A549 (cell line): ENCODE data around the gene PLCH1. TPM values are rescaled to one million over a fixed set of nuclear protein-coding genes. Genes with fewer than 3 reads are reported as not detected.

ENCODE experiments used
- ATAC-seq, 2 experiments: fragments of 200-7000 bp in 1 of 2; fragments of >200 bp in 1 of 2; cut with Nextera tagmentation in 1 of 2; cut with Tn5 transposase in 1 of 2; 3 replicates each; pipeline versions ENCODE4 v1.8.0 to v1.9.1; 2018 to 2020; ENCODE audit warnings: mild to moderate bottlenecking in 1 of 2, moderate library complexity in 1 of 2
- CTCF ChIA-PET: fragments of 300-600 bp; sonication (Branson Sonifier 250); formaldehyde crosslinking; extraction: SDS; loops from one replicate; lab custom pipeline; 2021; ENCODE audit warnings: antibody characterized with exemption, inconsistent platforms; lab: Yijun Ruan, JAX
- POLR2A ChIA-PET: fragments of 350-600 bp; formaldehyde crosslinking; extraction: SDS; loops from one replicate; lab custom pipeline; 2021; ENCODE audit warnings: antibody characterized with exemption, inconsistent platforms; lab: Yijun Ruan, JAX
- DNase-seq, 2 experiments: peaks; one replicate each; pipeline versions ENCODE4 v3.0.0 to v3.0.0-alpha.2; 2011 to 2016; ENCODE audit warnings: low read depth in 1 of 2, low spot score in 1 of 2
- FAIRE-seq: peaks from 2 replicates; lab custom pipeline; 2011; peaks lifted over from hg19 to GRCh38; lab: Jason Lieb, UNC
- H3K27ac ChIP-seq, 2 experiments: fragments of >200 bp; sonication (Bioruptor Twin); formaldehyde crosslinking; 3 replicates each; pipeline ENCODE4 v1.5.1; 2016 to 2017
- H3K4me1 ChIP-seq: fragments of >200 bp; sonication (Bioruptor Twin); formaldehyde crosslinking; 3 replicates; pipeline ENCODE4 v1.6.1; 2016
- H3K4me2 ChIP-seq: fragments of >200 bp; sonication (Bioruptor Twin); formaldehyde crosslinking; 3 replicates; pipeline ENCODE4 v1.6.1; 2016
- H3K4me3 ChIP-seq: fragments of >200 bp; sonication (Bioruptor Twin); formaldehyde crosslinking; 3 replicates; pipeline ENCODE4 v1.5.1; 2016
- H3K9me3 ChIP-seq: fragments of >200 bp; sonication (Bioruptor Twin); formaldehyde crosslinking; 3 replicates; pipeline ENCODE4 v1.6.1; 2016
- CBX8 ChIP-seq: fragments of 200-600 bp; sonication (generic); IDR thresholded peaks from 2 replicates; pipeline ENCODE4 v1.6.1; 2016
- CEBPB ChIP-seq, 2 experiments: fragments of >200 bp in 1 of 2; sonication (Bioruptor Twin) in 1 of 2; formaldehyde crosslinking in 1 of 2; IDR thresholded peaks; 2 replicates each; pipeline ENCODE4 v1.6.1; 2012 to 2016
- CHD2 ChIP-seq: fragments of 150-350 bp; IDR thresholded peaks from 2 replicates; pipeline ENCODE4 v1.6.1; 2014; ENCODE audit warnings: low read length; ENCODE audit not compliant: partially characterized antibody
- CTCF ChIP-seq: fragments of >200 bp; sonication (Bioruptor Twin); formaldehyde crosslinking; IDR thresholded peaks from 3 replicates; pipeline ENCODE4 v1.5.1; 2016
- EHMT2 ChIP-seq: fragments of 200-600 bp; sonication (generic); IDR thresholded peaks from 2 replicates; pipeline ENCODE4 v1.6.1; 2016; ENCODE audit warnings: antibody characterized with exemption, low read depth, mild to moderate bottlenecking, moderate library complexity
- FOSB ChIP-seq: fragments of 250-450 bp; sonication (Bioruptor Pico); IDR thresholded peaks from 2 replicates; pipeline ENCODE4 v1.5.0; 2020; ENCODE audit warnings: mild to moderate bottlenecking, moderate library complexity
- FOSL2 ChIP-seq, 2 experiments: fragments of 450-650 bp in 1 of 2; fragments of >200 bp in 1 of 2; sonication (Bioruptor Twin) in 1 of 2; formaldehyde crosslinking; IDR thresholded peaks; 2 replicates each; pipeline versions ENCODE4 v1.5.0 to v1.6.1; 2016 to 2020; ENCODE audit warnings: mild to moderate bottlenecking in 1 of 2, moderate library complexity in 1 of 2
- HDAC2 ChIP-seq: fragments of 200-600 bp; sonication (generic); IDR thresholded peaks from 2 replicates; pipeline ENCODE4 v1.6.1; 2016
- HES2 ChIP-seq: fragments of >200 bp; sonication (Bioruptor Twin); formaldehyde crosslinking; IDR thresholded peaks from 2 replicates; pipeline ENCODE4 v1.6.1; 2016
- HOXB5 ChIP-seq: fragments of 250-450 bp; sonication (Bioruptor Pico); IDR thresholded peaks from 2 replicates; pipeline ENCODE4 v1.5.0; 2020; ENCODE audit warnings: mild to moderate bottlenecking, moderate library complexity
- JUN ChIP-seq, 2 experiments: fragments of >200 bp; sonication (Bioruptor Twin); formaldehyde crosslinking; IDR thresholded peaks; 2 replicates in 1 of 2; 3 replicates in 1 of 2; pipeline ENCODE4 v1.6.1; 2016 to 2017
- MYC ChIP-seq: IDR thresholded peaks from 2 replicates; pipeline ENCODE4 v1.6.1; 2012; ENCODE audit warnings: mild to moderate bottlenecking, inconsistent platforms, low read length, improper control_type of control experiment, borderline replicate concordance
- NR3C1 ChIP-seq: fragments of >200 bp; sonication (Bioruptor Twin); formaldehyde crosslinking; IDR thresholded peaks from 3 replicates; pipeline ENCODE4 v1.6.1; 2017
- RCOR1 ChIP-seq: fragments of 150-350 bp; IDR thresholded peaks from 2 replicates; pipeline ENCODE4 v1.6.1; 2014; ENCODE audit warnings: antibody characterized with exemption, low read length, low read depth
- RFX5 ChIP-seq: fragments of 450-650 bp; IDR thresholded peaks from 2 replicates; pipeline ENCODE4 v1.7.1; 2014; ENCODE audit warnings: antibody characterized with exemption, mild to moderate bottlenecking, moderate library complexity
- RNF2 ChIP-seq: fragments of 200-600 bp; sonication (generic); IDR thresholded peaks from 2 replicates; pipeline ENCODE4 v1.6.1; 2016; ENCODE audit warnings: low read depth, mild to moderate bottlenecking, antibody characterized with exemption, moderate library complexity, borderline replicate concordance
- SMC3 ChIP-seq: fragments of >200 bp; sonication (Bioruptor Twin); formaldehyde crosslinking; IDR thresholded peaks from 3 replicates; pipeline ENCODE4 v1.6.1; 2018; ENCODE audit warnings: inconsistent platforms
- USF2 ChIP-seq: fragments of 450-650 bp; IDR thresholded peaks from 2 replicates; pipeline ENCODE4 v1.6.1; 2014; ENCODE audit warnings: antibody characterized with exemption
- WGBS: methylation state at CpG from one replicate; pipeline ENCODE4 v1.1.6; 2017; ENCODE audit errors: missing lambda C conversion rate; 5-methylcytosine and 5-hydroxymethylcytosine counted together
- polyA plus RNA-seq, 4 experiments: library from polyadenylated mRNA; depleted of rRNA in 3 of 4; stranded (reverse); fragments of >200 nt; fragmentation: RNase III in 1 of 4; extraction: RNeasy Plus Mini Kit Qiagen cat#74134 plus additional on column Dnase treatment in 1 of 4; gene quantifications; 2 replicates in 3 of 4; 3 replicates in 1 of 4; pipeline ENCODE4 v1.2.3, GENCODE V29; 2011 to 2017
- TF ChIP-seq, protein P1 (sequence below): fragments of 150-350 bp; IDR thresholded peaks from 2 replicates; pipeline ENCODE4 v1.6.1; 2014; ENCODE audit warnings: low read depth, mild to moderate bottlenecking, low read length

PLCH1 gene
- polyA plus RNA-seq, 2 of the 4 experiments (the other 2 are of a cell fraction) = 2.1 to 11.1 TPM

GRCh38 chr3:155730843-155731242 is 14.0 kb downstream of the PLCH1 start (continued):
- TF ChIP-seq EHMT2 = no peak

- Histone ChIP-seq H3K4me1 (no peaks in the 10 kb centered on the region), H3K9me3 (no peaks in the 10 kb centered on the region), H3K4me3 (no peak overlapping the region)
- no peak for DNase-seq
- ChIA-PET POLR2A (no interaction called here), CTCF (interaction anchor here (0.6 to 1.7 kb wide), 2 partner anchors 10 to 200 kb away, joined by 3 to 9 read pairs; no protein-coding TSS in a partner anchor)
- no peak for FAIRE-seq
- 96% methylated on average over 3 of the region's 3 CpGs for whole genome bisulfite sequencing
- TF ChIP-seq FOSL2 (IDR thresholded peaks at IDR 0.05) (no peak), FOSL2 (CRISPR knock-in tag; IDR thresholded peaks at IDR 0.05) (no peak), JUN (IDR thresholded peaks at IDR 0.05) (no peak), HOXB5 (no peak), CBX8 (no peak), USF2 (no peak), CEBPB (IDR thresholded peaks at IDR 0.05) (no peak), RFX5 (no peak), HES2 (no peak), SMC3 (no peak), FOSB (CRISPR knock-in tag) (no peak), RCOR1 (no peak)
- TF ChIP-seq, all 56 proteins: peak for 0
- Histone ChIP-seq H3K4me2 (no peak overlapping the region), H3K27ac (no peak overlapping the region)
- no peak for ATAC-seq
These were observed 17.0 kb downstream of the PLCH1 start for GRCh38 chr3:155727836-155728235.

DNA sequence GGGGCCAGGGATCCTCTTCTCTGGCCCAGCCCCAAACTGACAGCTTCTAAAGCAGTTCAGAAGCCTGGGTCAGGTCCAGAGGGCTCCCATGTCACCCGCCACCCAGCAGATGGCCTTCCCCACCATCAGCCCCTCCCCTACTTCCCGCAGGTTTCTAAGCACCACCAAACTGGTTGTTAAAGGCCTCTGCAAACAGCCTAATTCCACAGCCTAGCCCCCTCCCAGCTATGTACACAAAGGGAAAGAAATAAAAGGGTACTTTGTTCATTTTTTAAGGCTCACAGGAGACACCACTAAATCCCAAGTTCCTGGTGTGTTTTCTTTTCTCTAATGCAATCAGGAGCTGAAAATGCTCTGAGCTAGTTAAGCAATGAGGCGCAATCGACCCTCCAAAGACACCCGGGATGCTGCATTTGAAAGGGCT is 30.6 kb downstream of the PLCH1 start:
- no peak overlapping the region for H3K4me3 ChIP-seq
- no peaks in the 10 kb centered on the region for H3K9me3 ChIP-seq
- no peak for DNase-seq
- no peak overlapping the region for H3K27ac ChIP-seq
- TF ChIP-seq, protein P1, sequence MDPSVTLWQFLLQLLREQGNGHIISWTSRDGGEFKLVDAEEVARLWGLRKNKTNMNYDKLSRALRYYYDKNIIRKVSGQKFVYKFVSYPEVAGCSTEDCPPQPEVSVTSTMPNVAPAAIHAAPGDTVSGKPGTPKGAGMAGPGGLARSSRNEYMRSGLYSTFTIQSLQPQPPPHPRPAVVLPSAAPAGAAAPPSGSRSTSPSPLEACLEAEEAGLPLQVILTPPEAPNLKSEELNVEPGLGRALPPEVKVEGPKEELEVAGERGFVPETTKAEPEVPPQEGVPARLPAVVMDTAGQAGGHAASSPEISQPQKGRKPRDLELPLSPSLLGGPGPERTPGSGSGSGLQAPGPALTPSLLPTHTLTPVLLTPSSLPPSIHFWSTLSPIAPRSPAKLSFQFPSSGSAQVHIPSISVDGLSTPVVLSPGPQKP = no peak
- TF ChIP-seq CTCF (no peak), RNF2 (no peak)
- no peak for ATAC-seq
- ChIA-PET POLR2A (no interaction called here), CTCF (interaction anchor here (0.8 to 4.1 kb wide), 3 partner anchors 11 to 361 kb away, joined by 3 to 29 read pairs (median 6); partner anchors contain the start of gene C3orf33)
- no peaks in the 10 kb centered on the region for H3K4me1 ChIP-seq
- 86% methylated on average over 5 of the region's 5 CpGs for WGBS
- FAIRE-seq = no peak
- no peak overlapping the region for H3K4me2 ChIP-seq

DNA sequence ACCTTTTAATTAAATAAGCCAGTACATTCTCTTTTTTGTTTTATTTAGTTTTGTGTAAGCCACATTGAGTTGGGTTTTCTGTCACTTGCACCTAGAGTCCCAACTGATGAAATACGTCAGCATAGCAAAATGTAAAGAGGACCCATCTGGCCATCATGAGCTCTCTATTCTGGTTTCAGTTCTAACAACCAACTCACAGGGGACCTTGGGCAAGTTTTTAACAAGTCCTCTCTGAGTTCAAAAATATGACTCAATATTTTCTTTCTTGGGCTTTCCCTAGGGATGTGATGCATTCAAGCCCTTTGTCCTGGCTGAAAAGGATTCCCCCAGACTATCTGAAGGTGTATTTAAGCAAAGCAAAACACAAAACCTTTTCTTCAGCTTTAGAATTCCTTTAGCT is 32.9 kb downstream of the PLCH1 start:
- Histone ChIP-seq H3K27ac (no peak overlapping the region), H3K4me3 (no peak overlapping the region), H3K4me1 (no peaks in the 10 kb centered on the region), H3K4me2 (no peak overlapping the region)
- WGBS = 93% methylated on average over 1 of the region's 1 CpG
- ChIA-PET CTCF (interaction anchor here (0.7 to 1.6 kb wide), 5 partner anchors 10 to 361 kb away, joined by 3 to 17 read pairs (median 3); no protein-coding TSS in a partner anchor), POLR2A (no interaction called here)
- no peak for DNase-seq
- no peak for TF ChIP-seq HDAC2
- TF ChIP-seq MYC = no peak
- no peak for TF ChIP-seq NR3C1
- TF ChIP-seq CHD2 = no peak
- TF ChIP-seq RFX5 = no peak
- TF ChIP-seq, all 56 proteins: peak for 0
- ATAC-seq (no peak), FAIRE-seq (peak; percentile 23)
- H3K9me3 ChIP-seq = no peaks in the 10 kb centered on the region
